ENCODE data around the gene AP3S2. TPM values are rescaled to one million over a fixed set of nuclear protein-coding genes. Genes with fewer than 3 reads are reported as not detected.
"Not testable (repeated sequence)": the region's sequence is repeated elsewhere in the genome, so short reads cannot be mapped to it uniquely, and the experiment has no call there.

Gene AP3S2
- total and polyA plus RNA-seq, 2 experiments from 2014 or later: 9.4 to 93.3 TPM

GRCh38 chr15:89870688-89871288 is 23.0 kb downstream of the AP3S2 start (continued):
- TF ChIP-seq CREB1 (CRISPR knock-in tag; IDR thresholded peaks at IDR 0.05; ENCODE audit: low read depth): no peak
- TF ChIP-seq, protein P1, sequence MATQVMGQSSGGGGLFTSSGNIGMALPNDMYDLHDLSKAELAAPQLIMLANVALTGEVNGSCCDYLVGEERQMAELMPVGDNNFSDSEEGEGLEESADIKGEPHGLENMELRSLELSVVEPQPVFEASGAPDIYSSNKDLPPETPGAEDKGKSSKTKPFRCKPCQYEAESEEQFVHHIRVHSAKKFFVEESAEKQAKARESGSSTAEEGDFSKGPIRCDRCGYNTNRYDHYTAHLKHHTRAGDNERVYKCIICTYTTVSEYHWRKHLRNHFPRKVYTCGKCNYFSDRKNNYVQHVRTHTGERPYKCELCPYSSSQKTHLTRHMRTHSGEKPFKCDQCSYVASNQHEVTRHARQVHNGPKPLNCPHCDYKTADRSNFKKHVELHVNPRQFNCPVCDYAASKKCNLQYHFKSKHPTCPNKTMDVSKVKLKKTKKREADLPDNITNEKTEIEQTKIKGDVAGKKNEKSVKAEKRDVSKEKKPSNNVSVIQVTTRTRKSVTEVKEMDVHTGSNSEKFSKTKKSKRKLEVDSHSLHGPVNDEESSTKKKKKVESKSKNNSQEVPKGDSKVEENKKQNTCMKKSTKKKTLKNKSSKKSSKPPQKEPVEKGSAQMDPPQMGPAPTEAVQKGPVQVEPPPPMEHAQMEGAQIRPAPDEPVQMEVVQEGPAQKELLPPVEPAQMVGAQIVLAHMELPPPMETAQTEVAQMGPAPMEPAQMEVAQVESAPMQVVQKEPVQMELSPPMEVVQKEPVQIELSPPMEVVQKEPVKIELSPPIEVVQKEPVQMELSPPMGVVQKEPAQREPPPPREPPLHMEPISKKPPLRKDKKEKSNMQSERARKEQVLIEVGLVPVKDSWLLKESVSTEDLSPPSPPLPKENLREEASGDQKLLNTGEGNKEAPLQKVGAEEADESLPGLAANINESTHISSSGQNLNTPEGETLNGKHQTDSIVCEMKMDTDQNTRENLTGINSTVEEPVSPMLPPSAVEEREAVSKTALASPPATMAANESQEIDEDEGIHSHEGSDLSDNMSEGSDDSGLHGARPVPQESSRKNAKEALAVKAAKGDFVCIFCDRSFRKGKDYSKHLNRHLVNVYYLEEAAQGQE (IDR thresholded peaks at IDR 0.05; ENCODE audit: unreplicated experiment): no peak
- no peak for TF ChIP-seq ZNF331 (CRISPR knock-in tag; IDR thresholded peaks at IDR 0.05; ENCODE audit: low read depth)
- TF ChIP-seq JUNB (IDR thresholded peaks at IDR 0.05; ENCODE audit: unreplicated experiment): no peak
- no peak for TF ChIP-seq ETS1 (IDR thresholded peaks at IDR 0.05)
- TF ChIP-seq POLR2AphosphoS5 (IDR thresholded peaks at IDR 0.05; ENCODE audit: low read depth): no peak

GRCh38 chr15:89870006-89870405 is 23.8 kb downstream of the AP3S2 start:
- no peak for DNase-seq (ENCODE audit: low spot score)
- Histone ChIP-seq H3K27ac (ENCODE audit: low read depth) (no peak overlapping the region), H3K4me2 (no peak overlapping the region), H3F3A (replicated peaks; ENCODE audit: low read depth) (no peaks in the 10 kb centered on the region), H3K27me3 (ENCODE audit: insufficient read depth) (no peaks in the 10 kb centered on the region), H4K20me1 (replicated peaks; ENCODE audit: insufficient read depth) (no peaks in the 10 kb centered on the region; the same call in 1 of the 2 replicates), H3K9me2 (ENCODE audit: insufficient read depth) (no peaks in the 10 kb centered on the region), H3K36me3 (ENCODE audit: insufficient read depth) (no peaks in the 10 kb centered on the region), H3K79me2 (replicated peaks; ENCODE audit: insufficient read depth) (no peaks in the 10 kb centered on the region), H3K4me1 (ENCODE audit: insufficient read depth) (no peaks in the 10 kb centered on the region), H2AFZ (no peak overlapping the region), H3K4me3 (no peak overlapping the region)
- Mint-ChIP-seq H3K27ac (no peak overlapping the region), H3K4me1 (no peaks in the 10 kb centered on the region), H3K9me3 (peaks cover 17% of the 10 kb centered on the region), H3K36me3 (ENCODE audit: low read depth) (peaks cover 40% of the 10 kb centered on the region), H3K4me3 (no peak overlapping the region), H3K27me3 (ENCODE audit: insufficient read depth, low read depth, poor library complexity) (peaks cover 2% of the 10 kb centered on the region)
- TF ChIP-seq POLR2AphosphoS5 (IDR thresholded peaks at IDR 0.05; ENCODE audit: low read depth) (no peak), EZH2 (IDR thresholded peaks at IDR 0.05; ENCODE audit: low read depth, unreplicated experiment) (no peak), ZNF331 (CRISPR knock-in tag; IDR thresholded peaks at IDR 0.05; ENCODE audit: low read depth) (no peak), NANOG (IDR thresholded peaks at IDR 0.05; ENCODE audit: borderline replicate concordance) (no peak), JUNB (IDR thresholded peaks at IDR 0.05; ENCODE audit: unreplicated experiment) (no peak), ZNF114 (CRISPR knock-in tag; IDR thresholded peaks at IDR 0.05) (no peak), CTCF (conservative IDR thresholded peaks at IDR 0.05; ENCODE audit: low read depth in 2 of 2) (no peak), ETS1 (IDR thresholded peaks at IDR 0.05) (no peak), EZH2phosphoT487 (IDR thresholded peaks at IDR 0.05; ENCODE audit: unreplicated experiment) (no peak), CREB1 (CRISPR knock-in tag; IDR thresholded peaks at IDR 0.05; ENCODE audit: low read depth) (no peak)
- TF ChIP-seq, protein P1 (IDR thresholded peaks at IDR 0.05; ENCODE audit: unreplicated experiment): no peak
- ATAC-seq: no peak

- ATAC-seq; H3K27me3 Mint-ChIP-seq (ENCODE audit: insufficient read depth, low read depth, poor library complexity); H4K20me1 ChIP-seq (replicated peaks; ENCODE audit: insufficient read depth); H3K79me2 ChIP-seq (replicated peaks; ENCODE audit: insufficient read depth); H2AFZ ChIP-seq; H3K4me3 ChIP-seq; H3K4me1 Mint-ChIP-seq; H3F3A ChIP-seq (replicated peaks; ENCODE audit: low read depth); H3K9me2 ChIP-seq (ENCODE audit: insufficient read depth); DNase-seq (ENCODE audit: low spot score); H3K4me2 ChIP-seq; H3K4me3 Mint-ChIP-seq; H3K27ac ChIP-seq (ENCODE audit: low read depth); H3K27ac Mint-ChIP-seq; H3K27me3 ChIP-seq (ENCODE audit: insufficient read depth); H3K4me1 ChIP-seq (ENCODE audit: insufficient read depth); H3K36me3 ChIP-seq (ENCODE audit: insufficient read depth): not testable (repeated sequence)
- peaks cover 40% of the 10 kb centered on the region for H3K36me3 Mint-ChIP-seq (ENCODE audit: low read depth)
- peaks cover 17% of the 10 kb centered on the region for H3K9me3 Mint-ChIP-seq
These were observed 24.3 kb downstream of the AP3S2 start for GRCh38 chr15:89869490-89869889.

Measured in GM23338 (cell line).